HepG2 (cell line): ENCODE data around the gene CLDN7. TPM values are rescaled to one million over a fixed set of nuclear protein-coding genes. Genes with fewer than 3 reads are reported as not detected.

Experiments used
- AKAP8 ChIP-seq: sonication (generic); formaldehyde crosslinking; IDR thresholded peaks from 2 replicates; pipeline ENCODE4 v1.5.1; 2020; ENCODE audit warnings: mild to moderate bottlenecking, missing genetic modification reagents
- CREB1 ChIP-seq, 2 experiments: fragments of 450-650 bp in 1 of 2; IDR thresholded peaks; 2 replicates each; pipeline ENCODE4 v1.6.1; 2016 to 2017; ENCODE audit warnings: control low read depth in 1 of 2, mild to moderate bottlenecking in 1 of 2, missing compliant biosample characterization in 1 of 2, missing genetic modification characterization in 1 of 2
- HNF4G ChIP-seq, 2 experiments: sonication (generic) in 1 of 2; formaldehyde crosslinking in 1 of 2; IDR thresholded peaks; 2 replicates each; pipeline versions ENCODE4 v1.4.0 to v1.6.1; 2011 to 2020; ENCODE audit warnings: borderline replicate concordance in 2 of 2, low read depth in 2 of 2, mild to moderate bottlenecking in 2 of 2, low read length in 1 of 2, missing genetic modification reagents in 1 of 2, moderate library complexity in 1 of 2
- ISL2 ChIP-seq: sonication (generic); formaldehyde crosslinking; IDR thresholded peaks from 2 replicates; pipeline ENCODE4 v1.5.0; 2020; ENCODE audit warnings: missing genetic modification reagents
- MTF2 ChIP-seq: sonication (generic); formaldehyde crosslinking; IDR thresholded peaks from 2 replicates; pipeline ENCODE4 v1.5.0; 2020; ENCODE audit warnings: missing genetic modification reagents, borderline replicate concordance
- MXD4 ChIP-seq: IDR thresholded peaks from 2 replicates; pipeline ENCODE4 v1.6.1; 2016; ENCODE audit warnings: mild to moderate bottlenecking, missing biosample characterization, missing genetic modification reagents
- RERE ChIP-seq: IDR thresholded peaks from 2 replicates; pipeline ENCODE4 v1.6.1; 2016; ENCODE audit warnings: low read depth, missing genetic modification reagents, missing compliant biosample characterization
- REXO4 ChIP-seq: sonication (generic); formaldehyde crosslinking; IDR thresholded peaks from 2 replicates; pipeline ENCODE4 v1.8.0; 2022; ENCODE audit warnings: missing genetic modification reagents, mild to moderate bottlenecking, borderline replicate concordance
- RXRB ChIP-seq: IDR thresholded peaks from 2 replicates; pipeline ENCODE4 v1.6.1; 2016; ENCODE audit warnings: borderline replicate concordance, missing genetic modification reagents, missing compliant biosample characterization
- SAFB2 ChIP-seq: sonication (generic); formaldehyde crosslinking; IDR thresholded peaks from 2 replicates; pipeline ENCODE4 v1.5.1; 2020; ENCODE audit warnings: missing genetic modification reagents, low read depth, mild to moderate bottlenecking, borderline replicate concordance
- TCF12 ChIP-seq, 2 experiments: fragments of 450-650 bp in 1 of 2; sonication (generic) in 1 of 2; formaldehyde crosslinking in 1 of 2; IDR thresholded peaks; 2 replicates each; pipeline versions ENCODE4 v1.6.1 to v1.8.0; 2017 to 2022; ENCODE audit warnings: antibody characterized with exemption in 1 of 2, mild to moderate bottlenecking in 1 of 2, missing genetic modification reagents in 1 of 2, moderate library complexity in 1 of 2
- ZBTB10 ChIP-seq: sonication (generic); formaldehyde crosslinking; IDR thresholded peaks from 2 replicates; pipeline ENCODE4 v1.4.0; 2020; ENCODE audit warnings: missing genetic modification reagents, borderline replicate concordance
- ZC3H13 ChIP-seq: sonication (generic); formaldehyde crosslinking; IDR thresholded peaks from 2 replicates; pipeline ENCODE4 v1.8.1; 2023; ENCODE audit warnings: mild to moderate bottlenecking, missing genetic modification reagents, moderate library complexity
- ZNF101 ChIP-seq: sonication (generic); formaldehyde crosslinking; IDR thresholded peaks from 2 replicates; pipeline ENCODE4 v1.4.0; 2020; ENCODE audit warnings: mild to moderate bottlenecking, low read depth, missing genetic modification reagents, borderline replicate concordance
- ZNF180 ChIP-seq: sonication (generic); formaldehyde crosslinking; IDR thresholded peaks from 2 replicates; pipeline ENCODE4 v1.4.0; 2020; ENCODE audit warnings: low read depth, missing genetic modification reagents, borderline replicate concordance
- ZNF333 ChIP-seq: sonication (generic); formaldehyde crosslinking; IDR thresholded peaks from 2 replicates; pipeline ENCODE4 v1.4.0; 2020; ENCODE audit warnings: mild to moderate bottlenecking, missing genetic modification reagents, borderline replicate concordance
- ZNF350 ChIP-seq: sonication (generic); formaldehyde crosslinking; IDR thresholded peaks from 2 replicates; pipeline ENCODE4 v1.4.0; 2020; ENCODE audit warnings: mild to moderate bottlenecking, low read depth, missing genetic modification reagents, borderline replicate concordance
- ZNF367 ChIP-seq: sonication (generic); formaldehyde crosslinking; IDR thresholded peaks from 2 replicates; pipeline ENCODE4 v1.4.0; 2020; ENCODE audit warnings: missing genetic modification reagents, borderline replicate concordance
- ZNF614 ChIP-seq: IDR thresholded peaks from 2 replicates; pipeline ENCODE4 v1.6.1; 2018; ENCODE audit warnings: missing biosample characterization, missing genetic modification reagents, inconsistent platforms, borderline replicate concordance
- polyA plus RNA-seq, 8 experiments: library from polyadenylated mRNA; depleted of rRNA in 3 of 8; stranded (reverse) in 7 of 8; unstranded in 1 of 8; fragments of >200 nt; fragmentation: Illumina TruSeq in 4 of 8; extraction: Trizol in 4 of 8; gene quantifications; 2 replicates each; pipeline versions ENCODE4 v1.2.1 to v1.2.3, GENCODE V29; 2011 to 2016; ENCODE audit warnings: low read depth in 4 of 8, missing spikeins in 1 of 8, mixed read lengths in 1 of 8; ENCODE audit not compliant: insufficient read depth in 1 of 8
- total RNA-seq, 5 experiments: library from RNA; depleted of rRNA; stranded (reverse); fragments of >200 nt; fragmentation: Illumina TruSeq; extraction: Trizol; gene quantifications; 2 replicates each; pipeline ENCODE4 v1.2.3, GENCODE V29; 2016; ENCODE audit warnings: low read depth in 1 of 5

Gene CLDN7
- total and polyA plus RNA-seq, 2 of the 13 experiments (the other 11 are each of a cell fraction or from before 2014, with no cell fraction given), result not detected

GRCh38 chr17:7242717-7243452 is 19.4 kb downstream of the CLDN7 start (continued):
- TF ChIP-seq ZBTB10 (CRISPR knock-in tag) (peak; percentile 53; the same call in 1 of the 2 replicates), ISL2 (0 out of 2 replicates have a peak, but pooled peaks have one; percentile 58), ZNF614 (CRISPR knock-in tag) (0 out of 2 replicates have a peak, but pooled peaks have one; percentile 62), ZNF367 (CRISPR knock-in tag) (no peak), RERE (CRISPR knock-in tag) (0 out of 2 replicates have a peak, but pooled peaks have one; percentile 48), REXO4 (CRISPR knock-in tag) (no peak), HNF4G (IDR thresholded peaks at IDR 0.05; ENCODE audit: borderline replicate concordance, low read depth, low read length) (no peak), HNF4G (CRISPR knock-in tag; IDR thresholded peaks at IDR 0.05; ENCODE audit: borderline replicate concordance, low read depth) (peak; percentile 38; the same call in 1 of the 2 replicates), ZNF333 (CRISPR knock-in tag) (no peak), MXD4 (CRISPR knock-in tag) (peak; percentile 68; the same call in 1 of the 2 replicates), CREB1 (IDR thresholded peaks at IDR 0.05) (peak; percentile 81), CREB1 (CRISPR knock-in tag; IDR thresholded peaks at IDR 0.05) (peak; percentile 72), SAFB2 (CRISPR knock-in tag) (peak; percentile 91), MTF2 (CRISPR knock-in tag) (no peak), RXRB (peak; percentile 74), AKAP8 (CRISPR knock-in tag) (peak; percentile 78), ZC3H13 (CRISPR knock-in tag) (peak; percentile 96), ZNF180 (CRISPR knock-in tag) (no peak; the same call in 1 of the 2 replicates), ZNF101 (0 out of 2 replicates have a peak, but pooled peaks have one; percentile 7), ZNF350 (CRISPR knock-in tag) (peak; percentile 41; the same call in 1 of the 2 replicates), TCF12 (IDR thresholded peaks at IDR 0.05) (no peak), TCF12 (CRISPR knock-in tag; IDR thresholded peaks at IDR 0.05) (no peak; the same call in 1 of the 2 replicates)
